Measurements from ENCODE around the gene FAM114A1. TPM values are rescaled to one million over a fixed set of nuclear protein-coding genes. Genes with fewer than 3 reads are reported as not detected.

The FAM114A1 gene
- total and polyA plus RNA-seq, 9 donors = 32.8 to 99.7 (median 79.3) TPM

DNA sequence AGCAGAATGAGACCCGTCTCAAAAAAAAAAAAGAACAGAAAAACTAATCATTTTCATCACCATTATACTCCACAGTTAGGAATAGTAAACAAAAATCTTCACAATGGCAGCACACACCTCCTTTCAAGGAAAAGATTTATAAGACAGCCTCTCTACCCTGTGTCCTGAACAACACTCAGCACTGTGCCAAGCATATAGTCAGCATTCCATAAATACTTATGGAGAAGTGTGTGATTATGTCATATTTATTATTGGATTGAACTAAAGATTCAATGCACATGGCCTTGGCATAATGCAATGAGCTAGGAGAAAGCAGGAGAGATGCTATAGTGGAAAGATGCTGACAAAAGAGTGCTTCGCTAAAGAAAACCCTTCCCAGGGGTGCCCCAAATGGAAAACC is 52.6 kb downstream of the FAM114A1 start:
- Histone ChIP-seq H3K27ac (no peak overlapping the region), H3K9me3 (no peaks in the 10 kb centered on the region), H3K27me3 (no peaks in the 10 kb centered on the region), H3K4me1 (ENCODE audit: insufficient read depth) (no peaks in the 10 kb centered on the region), H3K4me3 (no peak overlapping the region), H3K36me3 (no peaks in the 10 kb centered on the region)
- DNase-seq = no peak
- TF ChIP-seq EP300 (IDR thresholded peaks at IDR 0.05) (no peak), POLR2A (IDR thresholded peaks at IDR 0.05) (no peak)
- TF ChIP-seq, protein P1, sequence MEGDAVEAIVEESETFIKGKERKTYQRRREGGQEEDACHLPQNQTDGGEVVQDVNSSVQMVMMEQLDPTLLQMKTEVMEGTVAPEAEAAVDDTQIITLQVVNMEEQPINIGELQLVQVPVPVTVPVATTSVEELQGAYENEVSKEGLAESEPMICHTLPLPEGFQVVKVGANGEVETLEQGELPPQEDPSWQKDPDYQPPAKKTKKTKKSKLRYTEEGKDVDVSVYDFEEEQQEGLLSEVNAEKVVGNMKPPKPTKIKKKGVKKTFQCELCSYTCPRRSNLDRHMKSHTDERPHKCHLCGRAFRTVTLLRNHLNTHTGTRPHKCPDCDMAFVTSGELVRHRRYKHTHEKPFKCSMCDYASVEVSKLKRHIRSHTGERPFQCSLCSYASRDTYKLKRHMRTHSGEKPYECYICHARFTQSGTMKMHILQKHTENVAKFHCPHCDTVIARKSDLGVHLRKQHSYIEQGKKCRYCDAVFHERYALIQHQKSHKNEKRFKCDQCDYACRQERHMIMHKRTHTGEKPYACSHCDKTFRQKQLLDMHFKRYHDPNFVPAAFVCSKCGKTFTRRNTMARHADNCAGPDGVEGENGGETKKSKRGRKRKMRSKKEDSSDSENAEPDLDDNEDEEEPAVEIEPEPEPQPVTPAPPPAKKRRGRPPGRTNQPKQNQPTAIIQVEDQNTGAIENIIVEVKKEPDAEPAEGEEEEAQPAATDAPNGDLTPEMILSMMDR (IDR thresholded peaks at IDR 0.05) = no peak
- intact Hi-C loops (cut with DNase I) = no loop called here
- 79 to 97% (median 86%) methylated on average over 2 of the region's 2 CpGs for WGBS, 3 donors

DNA sequence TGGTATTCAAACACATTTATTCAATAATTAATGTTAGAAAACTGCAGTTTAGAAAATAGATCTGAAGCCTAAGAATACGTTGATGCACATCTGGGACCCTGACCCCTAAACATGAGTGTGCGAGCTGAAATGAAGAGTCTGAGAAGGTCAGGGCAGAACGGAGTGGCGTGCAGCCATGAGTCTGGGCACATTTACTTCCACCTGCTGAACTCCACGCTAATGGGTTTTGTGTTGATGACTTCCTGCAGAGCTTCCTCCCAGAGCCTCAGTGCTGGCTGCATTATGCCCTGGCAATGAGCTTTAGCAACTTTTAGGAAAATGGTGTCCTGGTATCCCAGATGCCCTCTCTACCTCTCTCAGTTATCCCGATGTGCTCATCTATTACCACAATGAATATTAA is 53.1 kb downstream of the FAM114A1 start:
- H3K9me3 ChIP-seq = no peaks in the 10 kb centered on the region
- no peak overlapping the region for H3K27ac ChIP-seq
- no peaks in the 10 kb centered on the region for H3K27me3 ChIP-seq
- H3K4me1 ChIP-seq (ENCODE audit: insufficient read depth) = no peaks in the 10 kb centered on the region
- H3K36me3 ChIP-seq = no peaks in the 10 kb centered on the region
- WGBS, 3 donors = 84 to 87% (median 85%) methylated on average over 6 of the region's 6 CpGs
- DNase-seq = no peak
- H3K4me3 ChIP-seq = no peak overlapping the region
- TF ChIP-seq, protein P1 (IDR thresholded peaks at IDR 0.05) = no peak
- intact Hi-C loops (cut with DNase I) = no loop called here

DNA sequence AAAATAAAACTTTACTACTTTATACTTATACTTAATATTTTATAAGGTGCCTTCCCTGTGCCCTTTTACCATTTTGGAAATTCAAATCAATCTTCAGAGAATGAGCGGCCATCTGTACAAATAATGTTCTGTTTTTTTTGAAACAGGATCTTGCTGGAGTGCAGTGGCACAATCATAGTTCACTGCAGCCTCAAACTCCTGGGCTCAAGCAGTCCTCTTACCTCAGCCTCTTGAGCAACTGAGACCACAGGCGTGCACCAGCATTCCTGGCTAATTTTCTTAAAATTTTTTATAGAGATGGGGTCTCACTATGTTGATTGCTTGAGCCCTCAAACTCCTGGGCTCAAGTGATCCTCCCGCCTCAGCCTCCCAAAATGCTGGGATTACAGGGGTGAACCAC is 53.5 kb downstream of the FAM114A1 start:
- intact Hi-C loops (cut with DNase I) = no loop called here
- no peaks in the 10 kb centered on the region for H3K36me3 ChIP-seq
- no peak overlapping the region for H3K4me3 ChIP-seq
- TF ChIP-seq POLR2A (IDR thresholded peaks at IDR 0.05) (no peak), EP300 (IDR thresholded peaks at IDR 0.05) (no peak)
- TF ChIP-seq, protein P1 (IDR thresholded peaks at IDR 0.05) = no peak
- H3K27ac ChIP-seq = no peak overlapping the region
- H3K4me1 ChIP-seq (ENCODE audit: insufficient read depth) = no peaks in the 10 kb centered on the region
- H3K27me3 ChIP-seq = no peaks in the 10 kb centered on the region
- DNase-seq = no peak
- 92 to 94% (median 93%) methylated on average over 3 of the region's 3 CpGs for WGBS, 3 donors
- H3K9me3 ChIP-seq = no peaks in the 10 kb centered on the region

DNA sequence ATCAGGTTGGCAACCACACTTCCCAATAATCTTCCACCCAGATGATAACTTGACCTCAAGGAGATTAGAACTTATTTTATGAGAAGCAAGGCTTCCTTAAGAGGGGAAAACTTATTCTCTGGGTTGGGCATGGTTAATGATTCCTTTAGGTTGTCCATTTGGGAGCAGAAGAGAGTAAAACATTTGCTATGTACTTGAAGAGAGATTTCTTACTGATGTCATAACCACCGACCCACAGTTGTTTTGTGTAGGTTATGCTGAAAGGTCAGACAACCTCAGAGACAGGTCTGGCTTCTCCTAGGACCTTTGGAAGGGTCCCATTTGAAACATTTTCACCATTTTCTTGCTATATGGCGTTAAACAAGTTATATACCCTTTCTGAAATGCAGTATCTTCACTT is 56.1 kb downstream of the FAM114A1 start:
- TF ChIP-seq EP300 (IDR thresholded peaks at IDR 0.05) (no peak), POLR2A (IDR thresholded peaks at IDR 0.05) (no peak)
- TF ChIP-seq, protein P1 (IDR thresholded peaks at IDR 0.05) = no peak
- 40 to 57% (median 55%) methylated on average over 2 of the region's 2 CpGs for WGBS, 3 donors
- no peaks in the 10 kb centered on the region for H3K27me3 ChIP-seq
- intact Hi-C loops (cut with DNase I) = no loop called here
- H3K4me3 ChIP-seq = no peak overlapping the region
- DNase-seq = no peak
- no peaks in the 10 kb centered on the region for H3K36me3 ChIP-seq
- no peaks in the 10 kb centered on the region for H3K9me3 ChIP-seq
- H3K27ac ChIP-seq = no peak overlapping the region
- H3K4me1 ChIP-seq (ENCODE audit: insufficient read depth) = no peaks in the 10 kb centered on the region

DNA sequence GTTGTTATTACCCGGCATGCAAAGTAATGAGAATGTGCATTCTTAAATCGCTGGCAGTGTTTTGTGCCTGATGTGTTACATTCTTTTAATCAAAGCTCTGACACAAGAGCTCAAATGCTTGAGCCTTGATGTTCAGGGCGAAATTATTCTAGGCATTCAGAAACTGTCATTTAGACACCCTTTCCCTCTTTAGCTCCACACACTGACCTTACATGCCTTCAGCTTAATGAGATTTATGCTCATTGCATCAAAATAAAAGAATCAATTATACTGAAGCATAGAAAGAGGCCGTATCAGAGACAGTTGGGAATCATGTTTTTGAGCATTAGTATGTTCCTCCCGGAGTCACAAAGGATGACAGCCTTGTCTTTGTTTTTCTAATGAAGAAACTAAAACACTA is 56.7 kb downstream of the FAM114A1 start:
- H3K27me3 ChIP-seq = no peaks in the 10 kb centered on the region
- H3K27ac ChIP-seq = no peak overlapping the region
- no peaks in the 10 kb centered on the region for H3K36me3 ChIP-seq
- intact Hi-C loops (cut with DNase I) = no loop called here
- no peak overlapping the region for H3K4me3 ChIP-seq
- 54 to 76% (median 63%) methylated on average over 5 of the region's 5 CpGs for WGBS, 3 donors
- no peaks in the 10 kb centered on the region for H3K4me1 ChIP-seq (ENCODE audit: insufficient read depth)
- TF ChIP-seq, protein P1 (IDR thresholded peaks at IDR 0.05) = no peak
- TF ChIP-seq EP300 (IDR thresholded peaks at IDR 0.05) (no peak), POLR2A (IDR thresholded peaks at IDR 0.05) (no peak)
- H3K9me3 ChIP-seq = no peaks in the 10 kb centered on the region
- no peak for DNase-seq

Data from ovary (tissue), 9 donors.